CD14-positive monocyte (primary cell): Measurements from ENCODE around the gene SPSB1. TPM values are rescaled to one million over a fixed set of nuclear protein-coding genes. Genes with fewer than 3 reads are reported as not detected.

Experiments used
- DNase-seq, 3 donors: peaks; one replicate each; pipeline ENCODE4 v3.0.0-alpha.2; 2011 to 2022
- H2AFZ ChIP-seq: 2 replicates; pipeline ENCODE4 v1.6.0; 2012; ENCODE audit warnings: mild to moderate bottlenecking, low read depth, low read length, inconsistent platforms; ENCODE audit not compliant: insufficient read depth, poor library complexity, severe bottlenecking
- H3K27ac ChIP-seq, 2 donors: 1 replicate in 1 of 2; 2 replicates in 1 of 2; pipeline ENCODE4 v1.5.1; 2012 to 2013; ENCODE audit warnings: low read length in 2 of 2, control low read depth in 1 of 2, inconsistent platforms in 1 of 2, low read depth in 1 of 2, mild to moderate bottlenecking in 1 of 2
- H3K27me3 ChIP-seq, 2 donors: one replicate each; pipeline versions ENCODE4 v1.6.0 to v1.6.1; 2011 to 2013; ENCODE audit warnings: low read length in 2 of 2; ENCODE audit not compliant: control insufficient read depth in 2 of 2, insufficient read depth in 2 of 2
- H3K36me3 ChIP-seq, 2 donors: replicated peaks in 1 of 2; 1 replicate in 1 of 2; 2 replicates in 1 of 2; pipeline versions ENCODE4 v1.5.1 to v1.6.1; 2012 to 2013; ENCODE audit warnings: low read length in 2 of 2, control low read depth in 1 of 2, inconsistent platforms in 1 of 2, mild to moderate bottlenecking in 1 of 2; ENCODE audit not compliant: insufficient read depth in 2 of 2, control insufficient read depth in 1 of 2
- H3K4me1 ChIP-seq, 2 donors: 1 replicate in 1 of 2; 2 replicates in 1 of 2; pipeline versions ENCODE4 v1.5.1 to v1.6.1; 2012 to 2013; ENCODE audit warnings: low read length in 2 of 2, control low read depth in 1 of 2, inconsistent platforms in 1 of 2, mild to moderate bottlenecking in 1 of 2, moderate library complexity in 1 of 2; ENCODE audit not compliant: insufficient read depth in 2 of 2, control insufficient read depth in 1 of 2
- H3K4me2 ChIP-seq: replicated peaks from 2 replicates; pipeline ENCODE3; 2012; ENCODE audit warnings: low read length, moderate library complexity, mild to moderate bottlenecking; ENCODE audit not compliant: poor library complexity, severe bottlenecking; ENCODE audit errors: extremely low read depth
- H3K4me3 ChIP-seq, 3 experiments: fragments of 200-600 bp in 1 of 3; sonication (generic) in 1 of 3; replicated peaks in 1 of 3; 1 replicate in 2 of 3; 2 replicates in 1 of 3; pipeline ENCODE4 v1.5.1; 2011 to 2013; ENCODE audit warnings: low read length in 3 of 3, mild to moderate bottlenecking in 3 of 3, control low read depth in 2 of 3, low read depth in 2 of 3, inconsistent platforms in 1 of 3, moderate library complexity in 1 of 3
- H3K79me2 ChIP-seq: 2 replicates; pipeline ENCODE4 v1.6.0; 2012; ENCODE audit warnings: mild to moderate bottlenecking, control low read depth, inconsistent platforms, low read length, moderate library complexity; ENCODE audit not compliant: insufficient read depth
- H3K9ac ChIP-seq: 2 replicates; pipeline ENCODE4 v1.6.0; 2017; ENCODE audit warnings: low read length, mild to moderate bottlenecking; ENCODE audit not compliant: insufficient read depth, poor library complexity, severe bottlenecking
- H3K9me3 ChIP-seq, 2 donors: replicated peaks in 1 of 2; 1 replicate in 1 of 2; 2 replicates in 1 of 2; pipeline versions ENCODE4 v1.5.1 to v1.6.1; 2012 to 2013; ENCODE audit warnings: low read length in 2 of 2, control low read depth in 1 of 2; ENCODE audit not compliant: control insufficient read depth in 1 of 2, insufficient read depth in 1 of 2
- H4K20me1 ChIP-seq: 2 replicates; pipeline ENCODE4 v1.6.0; 2012; ENCODE audit warnings: mild to moderate bottlenecking, low read length, control low read depth, moderate library complexity; ENCODE audit not compliant: insufficient read depth
- H3K27ac Mint-ChIP-seq, 7 donors: one replicate each; pipeline ENCODE4 v1.8.0; 2020; ENCODE audit warnings: mild to moderate bottlenecking in 7 of 7, mixed read lengths in 7 of 7, moderate library complexity in 6 of 7, inconsistent platforms in 2 of 7
- H3K27me3 Mint-ChIP-seq, 3 donors: one replicate each; pipeline ENCODE4 v1.8.0; 2021 to 2022; ENCODE audit warnings: low read depth in 3 of 3, mild to moderate bottlenecking in 3 of 3, mixed read lengths in 3 of 3, moderate library complexity in 3 of 3, inconsistent platforms in 1 of 3
- H3K36me3 Mint-ChIP-seq, 2 donors: one replicate each; pipeline ENCODE4 v1.8.0; 2020; ENCODE audit warnings: mixed read lengths in 2 of 2, inconsistent platforms in 1 of 2, mild to moderate bottlenecking in 1 of 2
- H3K4me1 Mint-ChIP-seq: one replicate; pipeline ENCODE4 v1.8.0; 2020; ENCODE audit warnings: mild to moderate bottlenecking, mixed read lengths
- H3K4me3 Mint-ChIP-seq, 2 donors: one replicate each; pipeline ENCODE4 v1.8.0; 2020; ENCODE audit warnings: mild to moderate bottlenecking in 2 of 2, mixed read lengths in 2 of 2, moderate library complexity in 1 of 2
- H3K9me3 Mint-ChIP-seq, 7 donors: one replicate each; pipeline ENCODE4 v1.8.0; 2020 to 2022; ENCODE audit warnings: mixed read lengths in 7 of 7, mild to moderate bottlenecking in 6 of 7, moderate library complexity in 6 of 7, inconsistent platforms in 2 of 7
- WGBS: methylation state at CpG from one replicate; pipeline ENCODE4 v1.1.5; 2013; ENCODE audit warnings: missing lambda C conversion rate; ENCODE audit not compliant: insufficient coverage; 5-methylcytosine and 5-hydroxymethylcytosine counted together
- intact Hi-C, 2 donors: fragments of 100-400 bp; cut with micrococcal nuclease; formaldehyde crosslinking; loops; one replicate each; pipeline versions ENCODE4 v1.15.0 to v1.15.1; 2023
- polyA plus RNA-seq, 3 donors: library from polyadenylated mRNA; depleted of rRNA in 1 of 3; unstranded in 2 of 3; stranded (reverse) in 1 of 3; fragments of 300-500 nt in 2 of 3; fragments of >200 nt in 1 of 3; fragmentation: Illumina TruSeq in 2 of 3; gene quantifications; 1 replicate in 2 of 3; 2 replicates in 1 of 3; pipeline ENCODE4 v1.2.3, GENCODE V29; 2012 to 2021
- TF ChIP-seq, protein P1 (sequence below): fragments of 200-600 bp; IDR thresholded peaks from one replicate; pipeline ENCODE4 v1.8.0; 2022; ENCODE audit warnings: antibody characterized with exemption, mild to moderate bottlenecking

SPSB1 gene
- polyA plus RNA-seq, 3 donors = 0.15 to 1.2 (median 0.29) TPM

DNA sequence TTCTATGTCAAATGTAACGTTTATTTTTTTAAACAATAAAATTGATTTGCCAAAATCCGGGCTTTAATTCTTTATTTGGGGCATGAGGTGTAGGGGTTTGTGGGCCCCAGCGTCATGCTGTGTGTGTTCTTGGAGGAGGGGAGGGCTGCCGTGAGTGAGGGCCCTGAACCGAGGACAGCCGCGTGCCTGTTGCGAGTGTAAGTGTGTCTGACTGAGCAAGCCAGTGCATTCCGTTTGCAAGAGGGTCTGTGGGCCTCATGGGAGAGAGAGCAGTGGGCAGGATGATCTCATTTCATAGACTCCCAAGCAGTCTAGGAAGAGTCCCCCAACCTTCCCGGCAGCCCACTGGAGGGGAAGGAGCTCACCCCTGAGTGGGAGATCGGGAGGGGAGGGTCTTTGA lies 21.4 kb upstream of the SPSB1 start:
- no peak overlapping the region for H3K4me3 ChIP-seq
- H3K9me3 Mint-ChIP-seq = peaks cover 0 to 2% (median 0%) of the 10 kb centered on the region in 7 donors
- H3K36me3 ChIP-seq = peaks cover 0 to 23% of the 10 kb centered on the region in 2 donors
- H3K4me1 Mint-ChIP-seq = peaks cover 17% of the 10 kb centered on the region
- no peak overlapping the region for H3K4me2 ChIP-seq
- H3K27me3 Mint-ChIP-seq = peaks cover 0 to 3% (median 1%) of the 10 kb centered on the region in 3 donors
- H3K79me2 ChIP-seq = no peaks in the 10 kb centered on the region
- no peak overlapping the region for H3K9ac ChIP-seq
- H3K4me3 Mint-ChIP-seq = no peak overlapping the region
- H3K4me1 ChIP-seq = peaks cover 15 to 16% of the 10 kb centered on the region in 2 donors
- no peak overlapping the region for H3K27ac Mint-ChIP-seq
- no peak for DNase-seq
- WGBS = 78% methylated on average over 8 of the region's 11 CpGs
- no peak overlapping the region for H2AFZ ChIP-seq
- peaks cover 11% of the 10 kb centered on the region for H4K20me1 ChIP-seq
- H3K9me3 ChIP-seq = no peaks in the 10 kb centered on the region
- peaks cover 26 to 41% of the 10 kb centered on the region in 2 donors for H3K36me3 Mint-ChIP-seq
- intact Hi-C loops = no loop called here
- TF ChIP-seq, protein P1, sequence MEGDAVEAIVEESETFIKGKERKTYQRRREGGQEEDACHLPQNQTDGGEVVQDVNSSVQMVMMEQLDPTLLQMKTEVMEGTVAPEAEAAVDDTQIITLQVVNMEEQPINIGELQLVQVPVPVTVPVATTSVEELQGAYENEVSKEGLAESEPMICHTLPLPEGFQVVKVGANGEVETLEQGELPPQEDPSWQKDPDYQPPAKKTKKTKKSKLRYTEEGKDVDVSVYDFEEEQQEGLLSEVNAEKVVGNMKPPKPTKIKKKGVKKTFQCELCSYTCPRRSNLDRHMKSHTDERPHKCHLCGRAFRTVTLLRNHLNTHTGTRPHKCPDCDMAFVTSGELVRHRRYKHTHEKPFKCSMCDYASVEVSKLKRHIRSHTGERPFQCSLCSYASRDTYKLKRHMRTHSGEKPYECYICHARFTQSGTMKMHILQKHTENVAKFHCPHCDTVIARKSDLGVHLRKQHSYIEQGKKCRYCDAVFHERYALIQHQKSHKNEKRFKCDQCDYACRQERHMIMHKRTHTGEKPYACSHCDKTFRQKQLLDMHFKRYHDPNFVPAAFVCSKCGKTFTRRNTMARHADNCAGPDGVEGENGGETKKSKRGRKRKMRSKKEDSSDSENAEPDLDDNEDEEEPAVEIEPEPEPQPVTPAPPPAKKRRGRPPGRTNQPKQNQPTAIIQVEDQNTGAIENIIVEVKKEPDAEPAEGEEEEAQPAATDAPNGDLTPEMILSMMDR = no peak
- no peak overlapping the region for H3K27ac ChIP-seq
- H3K27me3 ChIP-seq = no peaks in the 10 kb centered on the region

- DNase-seq = no peak
- intact Hi-C loops = no loop called here
- Histone ChIP-seq H3K4me3 (no peak overlapping the region), H3K4me1 (peaks cover 15 to 16% of the 10 kb centered on the region in 2 donors), H3K9ac (no peak overlapping the region), H3K79me2 (no peaks in the 10 kb centered on the region), H3K27ac (no peak overlapping the region), H3K9me3 (no peaks in the 10 kb centered on the region), H3K27me3 (no peaks in the 10 kb centered on the region), H4K20me1 (peaks cover 8% of the 10 kb centered on the region), H3K36me3 (peaks cover 0 to 21% of the 10 kb centered on the region in 2 donors), H2AFZ (no peak overlapping the region), H3K4me2 (no peak overlapping the region)
- Mint-ChIP-seq H3K27ac (no peak overlapping the region), H3K4me1 (peaks cover 15% of the 10 kb centered on the region), H3K36me3 (peaks cover 20 to 35% of the 10 kb centered on the region in 2 donors), H3K9me3 (peaks cover 0 to 2% (median 0%) of the 10 kb centered on the region in 7 donors), H3K27me3 (peaks cover 0 to 3% (median 1%) of the 10 kb centered on the region in 3 donors), H3K4me3 (no peak overlapping the region)
- WGBS = 99% methylated on average over 24 of the region's 24 CpGs
- TF ChIP-seq, protein P1 = no peak
These were observed 20.7 kb upstream of the SPSB1 start for GRCh38 chr1:9271861-9272595.
